Measurements from ENCODE around the gene PHF12.

The PHF12 gene

GRCh38 chr17:28864991-28865849 is 86.1 kb downstream of the PHF12 start:
- Histone ChIP-seq H3K4me3 (ENCODE audit: low read depth, low read length, poor library complexity, severe bottlenecking) (no peak overlapping the region), H3K9ac (ENCODE audit: low read length) (peak overlapping the region; percentile 47), H3K4me1 (ENCODE audit: insufficient read depth, low read length, severe bottlenecking) (peaks cover 29% of the 10 kb centered on the region), H3K27ac (ENCODE audit: low read depth, low read length, poor library complexity, severe bottlenecking) (peak overlapping the region; percentile 81), H2AFZ (ENCODE audit: low read length) (peak overlapping the region; percentile 84; the same call in 1 of the 2 replicates), H3K9me2 (ENCODE audit: low read depth, low read length) (no peaks in the 10 kb centered on the region), H3K27me3 (ENCODE audit: insufficient read depth, low read length) (no peaks in the 10 kb centered on the region), H3K4me2 (ENCODE audit: low read length) (peak overlapping the region; percentile 26), H3K79me2 (ENCODE audit: insufficient read depth, low read length) (no peaks in the 10 kb centered on the region), H3K36me3 (ENCODE audit: insufficient read depth, low read length) (peaks cover 5% of the 10 kb centered on the region; the same call in 1 of the 2 replicates), H3F3A (ENCODE audit: insufficient read depth, low read length) (no peaks in the 10 kb centered on the region), H3K9me3 (ENCODE audit: low read length) (no peaks in the 10 kb centered on the region), H4K20me1 (ENCODE audit: insufficient read depth, low read length) (no peaks in the 10 kb centered on the region)
- no peak for TF ChIP-seq EZH2 (IDR thresholded peaks at IDR 0.05; ENCODE audit: borderline replicate concordance, low read length)
- TF ChIP-seq CTCF (IDR thresholded peaks at IDR 0.05; ENCODE audit: low read length) = no peak

DNA sequence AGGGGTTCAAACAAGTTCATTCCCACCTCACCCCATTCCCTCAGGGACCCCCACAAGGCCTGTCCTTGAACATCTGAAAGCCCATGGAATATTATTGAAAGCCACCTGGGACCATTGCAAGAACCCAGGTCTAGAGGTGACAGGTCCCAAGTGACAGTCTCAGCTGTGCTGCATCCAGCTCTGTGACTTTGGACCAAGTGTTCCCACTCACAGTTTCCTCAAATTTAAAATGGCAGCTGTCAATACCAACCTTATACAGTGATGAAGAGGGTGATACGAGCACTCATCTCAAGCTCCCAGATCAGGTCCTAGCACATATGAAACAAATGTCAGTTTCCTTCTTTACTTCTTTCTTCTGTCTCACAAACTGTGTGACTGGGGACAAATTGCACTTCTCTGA is 87.4 kb downstream of the PHF12 start:
- Histone ChIP-seq H3K79me2 (ENCODE audit: insufficient read depth, low read length) (no peaks in the 10 kb centered on the region), H3K27ac (ENCODE audit: low read depth, low read length, poor library complexity, severe bottlenecking) (no peak overlapping the region), H3K36me3 (ENCODE audit: insufficient read depth, low read length) (peaks cover 11% of the 10 kb centered on the region; the same call in 1 of the 2 replicates), H3K9ac (ENCODE audit: low read length) (no peak overlapping the region), H2AFZ (ENCODE audit: low read length) (no peak overlapping the region), H3K27me3 (ENCODE audit: insufficient read depth, low read length) (no peaks in the 10 kb centered on the region), H3K9me3 (ENCODE audit: low read length) (no peaks in the 10 kb centered on the region), H4K20me1 (ENCODE audit: insufficient read depth, low read length) (no peaks in the 10 kb centered on the region), H3K9me2 (ENCODE audit: low read depth, low read length) (no peaks in the 10 kb centered on the region), H3F3A (ENCODE audit: insufficient read depth, low read length) (no peaks in the 10 kb centered on the region), H3K4me3 (ENCODE audit: low read depth, low read length, poor library complexity, severe bottlenecking) (no peak overlapping the region), H3K4me1 (ENCODE audit: insufficient read depth, low read length, severe bottlenecking) (peaks cover 29% of the 10 kb centered on the region), H3K4me2 (ENCODE audit: low read length) (no peak overlapping the region)
- TF ChIP-seq CTCF (IDR thresholded peaks at IDR 0.05; ENCODE audit: low read length) (no peak), EZH2 (IDR thresholded peaks at IDR 0.05; ENCODE audit: borderline replicate concordance, low read length) (no peak)

GRCh38 chr17:28862561-28862960 is 88.8 kb downstream of the PHF12 start:
- H3K4me1 ChIP-seq (ENCODE audit: insufficient read depth, low read length, severe bottlenecking) = peaks cover 21% of the 10 kb centered on the region
- no peak overlapping the region for H3K27ac ChIP-seq (ENCODE audit: low read depth, low read length, poor library complexity, severe bottlenecking)
- no peaks in the 10 kb centered on the region for H3K27me3 ChIP-seq (ENCODE audit: insufficient read depth, low read length)
- no peak for TF ChIP-seq CTCF (IDR thresholded peaks at IDR 0.05; ENCODE audit: low read length)
- TF ChIP-seq EZH2 (IDR thresholded peaks at IDR 0.05; ENCODE audit: borderline replicate concordance, low read length) = no peak
- no peaks in the 10 kb centered on the region for H4K20me1 ChIP-seq (ENCODE audit: insufficient read depth, low read length)
- H3K4me3 ChIP-seq (ENCODE audit: low read depth, low read length, poor library complexity, severe bottlenecking) = no peak overlapping the region
- H3K36me3 ChIP-seq (ENCODE audit: insufficient read depth, low read length) = peaks cover 24% of the 10 kb centered on the region
- no peaks in the 10 kb centered on the region for H3K9me3 ChIP-seq (ENCODE audit: low read length)
- no peaks in the 10 kb centered on the region for H3F3A ChIP-seq (ENCODE audit: insufficient read depth, low read length)
- no peak overlapping the region for H3K4me2 ChIP-seq (ENCODE audit: low read length)
- H3K9me2 ChIP-seq (ENCODE audit: low read depth, low read length) = no peaks in the 10 kb centered on the region
- H2AFZ ChIP-seq (ENCODE audit: low read length) = no peak overlapping the region
- no peak overlapping the region for H3K9ac ChIP-seq (ENCODE audit: low read length)
- no peaks in the 10 kb centered on the region for H3K79me2 ChIP-seq (ENCODE audit: insufficient read depth, low read length)
